Measurements from ENCODE around the gene CENPP.

Gene CENPP

GRCh38 chr9:92527291-92527828 is 201.6 kb downstream of the CENPP start:
- no peak for TF ChIP-seq CTCF (IDR thresholded peaks at IDR 0.05)

- no peak for TF ChIP-seq CTCF (IDR thresholded peaks at IDR 0.05)
Measured at GRCh38 chr9:92527832-92528521, 202.2 kb downstream of the CENPP start.

GRCh38 chr9:92528522-92528849 is 202.7 kb downstream of the CENPP start:
- no peak for TF ChIP-seq CTCF (IDR thresholded peaks at IDR 0.05)

GRCh38 chr9:92529124-92529523 is 203.4 kb downstream of the CENPP start:
- TF ChIP-seq CTCF (IDR thresholded peaks at IDR 0.05), result no peak

GRCh38 chr9:92530893-92531292 is 205.1 kb downstream of the CENPP start:
- TF ChIP-seq CTCF (IDR thresholded peaks at IDR 0.05), result no peak

- no peak for TF ChIP-seq CTCF (IDR thresholded peaks at IDR 0.05)
Measured at GRCh38 chr9:92534204-92534603, 208.5 kb downstream of the CENPP start.

GRCh38 chr9:92534674-92535073 is 208.9 kb downstream of the CENPP start:
- no peak for TF ChIP-seq CTCF (IDR thresholded peaks at IDR 0.05)
